ENCODE measurements around the gene USP36.
A peak's percentile ranks its signal among the peaks of the same experiment; 100 is the strongest.
"Not testable (repeated sequence)": the region's sequence is repeated elsewhere in the genome, so short reads cannot be mapped to it uniquely, and the experiment has no call there.

The USP36 gene

DNA sequence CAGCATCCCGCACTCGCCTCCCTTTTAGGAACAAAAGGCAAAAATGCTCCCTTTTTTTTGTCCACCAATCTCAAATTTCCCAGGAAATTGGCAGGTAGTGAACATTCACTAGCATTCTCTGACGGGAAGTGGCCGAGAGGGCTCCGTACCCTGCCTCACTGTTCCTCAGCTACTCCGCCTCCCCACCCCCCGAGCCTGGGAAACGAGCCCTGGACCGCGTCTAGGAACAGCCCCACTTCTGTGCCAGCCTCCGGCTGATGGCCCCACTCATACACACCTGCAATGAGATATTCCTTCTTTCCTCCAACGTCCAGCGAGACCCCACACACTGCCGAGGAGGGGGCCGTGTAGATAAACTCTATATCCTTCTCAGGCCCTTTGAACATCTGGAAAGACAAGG is 30.0 kb upstream of the USP36 start:
- DNase-seq = no peak

GRCh38 chr17:78868391-78868790 is 27.8 kb upstream of the USP36 start:
- DNase-seq = no peak

GRCh38 chr17:78867046-78867445 is 26.4 kb upstream of the USP36 start:
- DNase-seq = not testable (repeated sequence)

DNA sequence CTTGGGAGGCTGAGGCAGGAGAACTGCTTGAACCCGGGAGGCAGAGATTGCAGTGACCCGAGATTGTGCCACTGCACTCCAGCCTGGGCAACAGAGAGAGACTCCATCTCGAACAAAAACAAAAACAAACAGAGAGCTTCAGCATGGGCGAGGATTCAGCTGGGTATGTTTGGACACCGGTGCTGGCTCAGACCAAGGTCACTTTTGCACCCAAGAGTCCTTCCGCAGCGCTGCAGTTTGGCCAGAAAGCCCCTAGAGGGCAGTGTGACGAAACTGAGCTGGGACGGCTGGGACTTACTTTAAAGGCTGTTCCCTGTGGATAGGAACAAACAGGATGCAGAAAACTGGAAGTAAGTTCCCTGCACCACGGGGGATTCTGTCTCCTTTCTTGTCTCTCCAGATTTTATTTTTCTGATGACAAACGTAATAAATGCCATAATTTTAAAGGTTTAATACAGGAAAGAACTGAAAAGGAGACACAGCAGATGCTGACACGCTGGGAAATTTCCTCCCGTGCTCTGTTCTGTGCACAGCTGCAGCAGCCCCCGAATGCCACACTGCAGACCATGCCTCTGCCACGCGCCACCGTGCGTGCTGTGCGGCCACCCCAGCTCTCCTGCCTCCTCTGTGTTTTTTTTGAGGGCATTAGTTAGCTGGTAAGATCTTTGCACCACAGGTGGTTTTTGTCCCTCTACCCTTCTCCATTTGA is 25.2 kb upstream of the USP36 start:
- peak; percentile 87 for DNase-seq

GRCh38 chr17:78864117-78864516 is 23.5 kb upstream of the USP36 start:
- DNase-seq = no peak

- no peak for DNase-seq
Observed at GRCh38 chr17:78862073-78863023, 21.7 kb upstream of the USP36 start.

GRCh38 chr17:78861229-78861628 is 20.6 kb upstream of the USP36 start:
- no peak for DNase-seq

GRCh38 chr17:78859051-78859450 is 18.4 kb upstream of the USP36 start:
- no peak for DNase-seq

- DNase-seq = no peak
Observed at GRCh38 chr17:78857266-78857665, 16.7 kb upstream of the USP36 start.

DNA sequence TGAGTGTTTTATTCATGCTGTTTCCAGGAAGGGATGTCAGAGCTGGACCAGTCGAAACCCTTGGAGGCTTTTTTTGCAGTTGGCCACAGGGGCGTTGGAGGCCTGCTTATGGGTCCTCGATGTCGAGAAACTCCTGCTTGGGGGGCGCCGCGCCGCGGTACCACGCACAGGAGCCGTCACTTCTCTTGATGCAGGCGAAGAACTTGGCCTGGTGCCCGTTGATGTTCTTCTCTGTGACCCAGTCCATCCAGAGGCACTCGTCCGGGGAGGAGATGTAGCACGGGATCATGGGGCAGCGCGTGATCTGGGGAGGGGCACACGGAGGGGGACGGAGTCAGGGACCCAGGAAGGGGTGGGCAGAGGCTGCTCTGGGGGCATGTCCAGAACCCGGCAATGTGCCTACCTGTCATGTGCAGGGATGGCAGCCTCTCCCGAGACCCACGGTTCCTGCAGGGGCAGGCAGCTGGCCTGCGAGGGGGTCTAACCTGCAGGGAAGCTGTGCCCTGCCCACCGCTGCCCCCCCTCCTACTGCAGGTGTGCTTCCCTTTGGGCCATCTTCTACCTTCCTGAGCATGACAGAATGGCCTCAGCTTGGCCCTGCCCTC is 15.0 kb upstream of the USP36 start:
- DNase-seq = no peak

- DNase-seq = no peak
Observed at GRCh38 chr17:78854508-78854907, 13.9 kb upstream of the USP36 start.

- no peak for DNase-seq
Observed at GRCh38 chr17:78853926-78854394, 13.3 kb upstream of the USP36 start.

DNA sequence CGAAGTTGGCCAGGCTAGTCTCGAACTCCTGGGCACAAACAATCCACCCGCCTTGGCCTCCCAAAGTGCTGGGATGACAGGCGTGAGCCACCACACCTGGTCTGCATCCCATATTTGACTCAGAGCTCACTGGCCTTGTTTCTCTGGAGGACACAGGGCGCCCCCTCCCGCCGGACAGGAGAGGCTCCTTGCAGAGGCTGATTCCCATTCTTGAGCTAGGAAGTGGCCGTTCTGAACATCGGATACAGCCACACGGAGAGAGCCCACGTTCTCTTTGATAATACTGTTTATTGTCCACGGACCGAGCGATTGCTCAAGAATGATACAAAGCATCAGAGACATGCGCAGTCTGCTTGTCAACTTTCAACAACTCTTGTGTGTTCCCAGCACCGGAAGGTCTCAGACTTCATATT is 12.1 kb upstream of the USP36 start:
- DNase-seq = no peak

DNA sequence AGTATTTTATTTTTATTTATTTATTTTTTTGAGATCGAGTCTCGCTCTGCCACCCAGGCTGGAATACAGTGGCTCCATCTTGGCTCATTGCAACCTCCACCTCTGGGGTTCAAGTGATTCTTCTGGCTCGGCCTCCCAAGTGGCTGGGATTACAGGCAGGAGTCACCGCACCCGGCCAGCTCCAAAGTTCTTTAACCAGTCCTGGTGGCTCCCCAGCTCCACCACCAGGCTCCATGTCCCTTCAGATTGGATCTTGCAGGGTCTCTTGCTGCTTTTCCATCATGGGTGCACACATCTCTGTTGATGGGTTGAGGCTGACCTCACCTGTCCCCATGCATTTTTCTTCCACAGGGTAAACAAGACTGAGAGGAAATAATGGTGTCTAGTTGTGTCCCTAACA is 8.4 kb upstream of the USP36 start:
- DNase-seq = no peak

GRCh38 chr17:78847052-78847451 is 6.4 kb upstream of the USP36 start:
- no peak for DNase-seq

DNA sequence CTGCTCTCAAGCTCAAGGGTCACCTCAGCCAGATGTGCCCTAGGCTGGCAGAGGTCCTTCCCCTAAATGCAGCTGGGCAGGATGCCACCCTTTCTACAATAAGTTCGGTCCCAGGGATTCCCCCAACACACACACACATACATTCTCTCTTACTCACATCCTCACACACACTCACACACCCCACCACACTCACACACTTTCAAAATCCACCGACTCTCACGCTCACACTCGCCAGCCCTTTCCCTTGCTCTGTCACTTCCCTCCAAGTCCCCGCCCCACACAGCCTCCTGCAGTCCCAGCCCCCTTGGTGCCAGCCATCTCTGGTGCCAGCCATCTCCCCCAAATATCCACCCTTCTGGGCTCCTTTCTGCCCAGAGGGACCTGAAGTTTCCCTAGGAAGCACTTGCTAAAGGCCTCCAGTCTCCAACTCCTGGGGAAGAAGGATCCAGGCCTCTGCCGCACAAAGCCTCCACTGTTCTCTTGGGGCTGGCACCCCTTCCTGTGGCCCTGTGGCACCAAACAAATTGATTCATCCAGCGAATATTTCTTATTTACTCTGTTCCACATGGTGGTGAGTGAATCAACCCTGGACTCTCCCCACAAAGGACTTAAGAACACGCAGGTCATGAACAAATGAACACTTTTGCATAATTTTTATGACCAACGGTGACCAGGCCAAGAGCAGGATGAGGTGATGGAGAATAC is 3.8 kb upstream of the USP36 start:
- no peak for DNase-seq

GRCh38 chr17:78842881-78843565 is 2.4 kb upstream of the USP36 start:
- DNase-seq = peak; percentile 71

GRCh38 chr17:78840530-78840779 is 159 bp downstream of the USP36 start:
- DNase-seq = no peak

GRCh38 chr17:78839762-78840529 is 668 bp downstream of the USP36 start:
- peak; percentile 78 for DNase-seq

DNA sequence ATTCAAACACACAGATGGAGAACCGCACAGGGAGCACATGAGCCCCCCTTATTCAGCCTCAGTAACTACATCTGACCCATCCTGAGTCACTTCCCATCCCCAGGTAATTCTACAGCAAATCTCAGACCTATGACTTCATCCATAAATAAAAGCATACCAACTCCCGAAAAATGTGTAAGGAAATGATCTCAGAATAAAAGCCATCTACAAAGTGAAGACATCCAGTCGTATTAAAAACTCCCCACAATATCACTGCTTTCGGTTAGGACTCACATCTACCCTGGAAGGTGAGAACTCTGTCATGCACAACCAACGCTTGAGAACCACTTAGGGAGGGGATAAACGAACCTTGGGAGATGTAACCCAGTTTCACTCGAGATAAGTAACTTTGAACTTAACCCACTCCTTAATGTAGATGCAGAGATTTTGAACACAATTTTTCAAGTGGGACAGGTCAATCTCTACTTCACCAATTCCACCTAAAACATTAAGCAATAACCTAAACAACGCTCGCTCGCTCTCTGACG is 1.3 kb downstream of the USP36 start:
- DNase-seq = no peak

- no peak for DNase-seq
Observed at GRCh38 chr17:78838574-78839005, 2.0 kb downstream of the USP36 start.
